Neural cell (in vitro differentiated cells): ENCODE results near the gene HMCN2. TPM values are rescaled to one million over a fixed set of nuclear protein-coding genes. Genes with fewer than 3 reads are reported as not detected.

Source experiments
- H2AFZ ChIP-seq: fragments of 200-600, 300-800 bp; sonication (generic), shearing (Covaris generic); 2 replicates; pipeline ENCODE4 v1.6.0; 2014; ENCODE audit warnings: low read depth, mild to moderate bottlenecking, antibody characterized with exemption, low read length, moderate library complexity
- H3F3A ChIP-seq: fragments of 200-600 bp; shearing (Covaris generic); 2 replicates; pipeline ENCODE4 v1.6.1; 2016; ENCODE audit warnings: mild to moderate bottlenecking, moderate library complexity, mixed read lengths, antibody characterized with exemption, low read length; ENCODE audit not compliant: insufficient read depth, poor library complexity, severe bottlenecking
- H3K27ac ChIP-seq: fragments of 200-600, 300-800 bp; sonication (generic), shearing (Covaris generic); 2 replicates; pipeline ENCODE4 v1.5.1; 2014; ENCODE audit warnings: mild to moderate bottlenecking, low read length, moderate library complexity
- H3K27me3 ChIP-seq: fragments of 300-800, 200-600 bp; sonication (generic), shearing (Covaris generic); 2 replicates; pipeline ENCODE4 v1.6.0; 2014; ENCODE audit warnings: mild to moderate bottlenecking, low read depth, low read length, moderate library complexity; ENCODE audit not compliant: insufficient read depth
- H3K36me3 ChIP-seq: fragments of 300-800, 200-600 bp; sonication (generic), shearing (Covaris generic); 2 replicates; pipeline ENCODE4 v1.5.1; 2014; ENCODE audit warnings: mild to moderate bottlenecking, antibody characterized with exemption, low read length, moderate library complexity; ENCODE audit not compliant: insufficient read depth
- H3K4me2 ChIP-seq: fragments of 300-800, 200-600 bp; sonication (generic), shearing (Covaris generic); 2 replicates; pipeline ENCODE4 v1.6.0; 2014; ENCODE audit warnings: mild to moderate bottlenecking, low read length
- H3K4me3 ChIP-seq: fragments of 300-800, 200-600 bp; sonication (generic), shearing (Covaris generic); 2 replicates; pipeline ENCODE4 v1.5.1; 2014; ENCODE audit warnings: mild to moderate bottlenecking, low read length, moderate library complexity
- H3K79me2 ChIP-seq: fragments of 200-600 bp; shearing (Covaris generic); replicated peaks from 2 replicates; pipeline ENCODE4 v1.6.0; 2014; ENCODE audit warnings: mild to moderate bottlenecking, low read length, moderate library complexity; ENCODE audit not compliant: insufficient read depth
- H3K9ac ChIP-seq: fragments of 300-800, 200-600 bp; sonication (generic), shearing (Covaris generic); 2 replicates; pipeline ENCODE4 v1.6.1; 2016; ENCODE audit warnings: mild to moderate bottlenecking, low read length, mixed read lengths
- H3K9me2 ChIP-seq: fragments of 200-600 bp; shearing (Covaris generic); 2 replicates; pipeline ENCODE4 v1.6.1; 2016; ENCODE audit warnings: mild to moderate bottlenecking, low read length, mixed read lengths; ENCODE audit not compliant: insufficient read depth
- H3K9me3 ChIP-seq: fragments of 200-600, 300-800 bp; sonication (generic), shearing (Covaris generic); 2 replicates; pipeline ENCODE4 v1.6.1; 2016; ENCODE audit warnings: mild to moderate bottlenecking, mixed run types, low read length, moderate library complexity, mixed read lengths
- H4K20me1 ChIP-seq: fragments of 200-600 bp; shearing (Covaris generic); 2 replicates; pipeline ENCODE4 v1.6.1; 2016; ENCODE audit warnings: mild to moderate bottlenecking, mixed run types; ENCODE audit not compliant: insufficient read depth
- CTCF ChIP-seq: fragments of 450-650 bp; IDR thresholded peaks from 2 replicates; pipeline ENCODE4 v1.5.1; 2014; ENCODE audit warnings: antibody characterized with exemption, mild to moderate bottlenecking, moderate library complexity; ENCODE audit not compliant: poor library complexity, severe bottlenecking
- EP300 ChIP-seq: fragments of 450-650 bp; conservative IDR thresholded peaks from 2 replicates; pipeline ENCODE4 v1.6.1; 2014; ENCODE audit warnings: antibody characterized with exemption, mild to moderate bottlenecking, moderate library complexity; ENCODE audit not compliant: poor library complexity, severe bottlenecking
- EZH2 ChIP-seq: fragments of 200-600, 300-800 bp; shearing (Covaris generic), sonication (generic); IDR thresholded peaks from 2 replicates; pipeline ENCODE4 v1.6.1; 2014; ENCODE audit warnings: antibody characterized with exemption, low read length, borderline replicate concordance, mild to moderate bottlenecking; ENCODE audit not compliant: insufficient read depth, poor library complexity, severe bottlenecking
- MXI1 ChIP-seq: fragments of 450-650 bp; conservative IDR thresholded peaks from 2 replicates; pipeline ENCODE4 v1.6.1; 2014; ENCODE audit warnings: antibody characterized with exemption, mild to moderate bottlenecking; ENCODE audit not compliant: poor library complexity, severe bottlenecking
- POLR2AphosphoS5 ChIP-seq: IDR thresholded peaks from 2 replicates; pipeline ENCODE4 v1.6.1; 2012
- RAD21 ChIP-seq: fragments of 450-650 bp; conservative IDR thresholded peaks from 2 replicates; pipeline ENCODE4 v1.6.1; 2014; ENCODE audit warnings: antibody characterized with exemption, mild to moderate bottlenecking, moderate library complexity
- REST ChIP-seq: IDR thresholded peaks from 2 replicates; pipeline ENCODE4 v1.6.1; 2012; ENCODE audit warnings: borderline replicate concordance
- SMC3 ChIP-seq: fragments of 450-650 bp; conservative IDR thresholded peaks from 2 replicates; pipeline ENCODE4 v1.6.1; 2014; ENCODE audit warnings: antibody characterized with exemption, mild to moderate bottlenecking, moderate library complexity; ENCODE audit not compliant: poor library complexity
- TAF1 ChIP-seq: IDR thresholded peaks from 2 replicates; pipeline ENCODE4 v1.6.1; 2012; ENCODE audit warnings: low read depth
- polyA plus RNA-seq: library from polyadenylated mRNA; depleted of rRNA; stranded (reverse); fragments of >200 nt; gene quantifications from 2 replicates; pipeline ENCODE4 v1.2.3, GENCODE V29; 2014

The HMCN2 gene
- polyA plus RNA-seq, 1 donor from 2014 or later: 1.7 TPM

GRCh38 chr9:130308081-130308571, 42.6 kb downstream of the HMCN2 start:
- Histone ChIP-seq H3K79me2 (no peaks in the 10 kb centered on the region), H3F3A (no peaks in the 10 kb centered on the region), H3K4me2 (no peak overlapping the region), H4K20me1 (no peaks in the 10 kb centered on the region), H2AFZ (no peak overlapping the region), H3K27me3 (no peaks in the 10 kb centered on the region), H3K9me2 (no peaks in the 10 kb centered on the region), H3K9ac (no peak overlapping the region), H3K27ac (no peak overlapping the region), H3K4me3 (no peak overlapping the region), H3K36me3 (no peaks in the 10 kb centered on the region), H3K9me3 (no peaks in the 10 kb centered on the region)
- no peak for TF ChIP-seq MXI1
- TF ChIP-seq EZH2: no peak
- no peak for TF ChIP-seq EP300
- no peak for TF ChIP-seq REST
- no peak for TF ChIP-seq TAF1
- TF ChIP-seq CTCF: no peak
- no peak for TF ChIP-seq SMC3
- TF ChIP-seq POLR2AphosphoS5: no peak
- TF ChIP-seq RAD21: no peak

GRCh38 chr9:130309689-130310455, 44.3 kb downstream of the HMCN2 start:
- Histone ChIP-seq H3F3A (no peaks in the 10 kb centered on the region), H3K4me3 (no peak overlapping the region), H3K4me2 (no peak overlapping the region), H3K79me2 (no peaks in the 10 kb centered on the region), H4K20me1 (no peaks in the 10 kb centered on the region), H3K27me3 (no peaks in the 10 kb centered on the region), H2AFZ (no peak overlapping the region), H3K36me3 (no peaks in the 10 kb centered on the region), H3K9me2 (no peaks in the 10 kb centered on the region), H3K9me3 (no peaks in the 10 kb centered on the region), H3K27ac (no peak overlapping the region), H3K9ac (no peak overlapping the region)
- no peak for TF ChIP-seq TAF1
- no peak for TF ChIP-seq MXI1
- TF ChIP-seq RAD21: no peak
- TF ChIP-seq POLR2AphosphoS5: no peak
- no peak for TF ChIP-seq CTCF
- TF ChIP-seq REST: no peak
- TF ChIP-seq SMC3: no peak
- no peak for TF ChIP-seq EP300
- no peak for TF ChIP-seq EZH2
